CD4-positive, alpha-beta T cell treated with Interleukin-17A for 4 hours (primary cell): ENCODE data around the gene DPPA2.
"Not testable (repeated sequence)": the region's sequence is repeated elsewhere in the genome, so short reads cannot be mapped to it uniquely, and the experiment has no call there.

ENCODE experiments used
- DNase-seq: peaks from one replicate; pipeline ENCODE4 v3.0.0-alpha.2; 2020; ENCODE audit warnings: mixed read lengths

DPPA2 gene

GRCh38 chr3:109316162-109316730 lies at the start of gene DPPA2:
Gene DPPA2, minus strand, starts transcription at chr3:109316517. Its CDS starts 1,975 bp downstream, at chr3:109314542.
- no peak for DNase-seq

DNA sequence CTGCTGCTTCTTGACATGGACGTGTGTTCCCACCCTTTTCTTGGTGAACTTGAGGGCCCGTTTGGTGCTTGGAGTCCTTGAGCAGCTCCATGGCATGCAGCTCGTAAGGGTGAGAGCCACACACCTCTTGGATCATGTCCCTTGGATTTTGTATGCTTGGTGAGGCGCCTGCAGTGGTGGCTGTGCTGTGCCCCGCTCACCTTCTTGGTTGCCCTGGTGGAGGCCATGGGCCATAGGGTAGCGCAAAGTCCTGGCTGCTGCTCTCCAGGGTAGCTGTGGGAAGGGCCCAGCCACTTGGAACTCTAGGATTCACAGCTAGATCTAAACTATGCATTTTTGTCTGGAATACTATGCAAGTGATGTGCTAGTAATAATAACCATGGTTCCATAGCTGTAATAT lies 47.8 kb upstream of the DPPA2 start:
- no peak for DNase-seq

GRCh38 chr3:109363634-109364033 lies 47.3 kb upstream of the DPPA2 start:
- no peak for DNase-seq

DNA sequence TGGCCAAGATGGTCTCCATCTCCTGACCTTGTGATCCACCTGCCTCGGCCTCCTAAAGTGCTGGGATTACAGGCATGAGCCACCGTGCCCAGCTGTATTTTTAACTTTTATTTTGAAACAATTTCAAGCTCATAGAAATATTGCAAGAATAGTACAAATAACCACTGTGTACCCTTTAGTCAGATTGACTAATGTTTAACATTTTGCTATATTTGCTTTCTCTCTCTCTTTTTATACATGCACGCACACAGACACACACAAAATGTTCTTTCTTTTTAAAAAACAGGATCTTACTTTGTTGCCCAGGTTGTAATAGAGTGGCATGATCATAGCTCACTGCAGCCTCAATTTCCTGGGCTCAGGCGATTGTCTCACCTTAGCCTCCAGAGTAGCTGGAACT lies 46.5 kb upstream of the DPPA2 start:
- no peak for DNase-seq

DNA sequence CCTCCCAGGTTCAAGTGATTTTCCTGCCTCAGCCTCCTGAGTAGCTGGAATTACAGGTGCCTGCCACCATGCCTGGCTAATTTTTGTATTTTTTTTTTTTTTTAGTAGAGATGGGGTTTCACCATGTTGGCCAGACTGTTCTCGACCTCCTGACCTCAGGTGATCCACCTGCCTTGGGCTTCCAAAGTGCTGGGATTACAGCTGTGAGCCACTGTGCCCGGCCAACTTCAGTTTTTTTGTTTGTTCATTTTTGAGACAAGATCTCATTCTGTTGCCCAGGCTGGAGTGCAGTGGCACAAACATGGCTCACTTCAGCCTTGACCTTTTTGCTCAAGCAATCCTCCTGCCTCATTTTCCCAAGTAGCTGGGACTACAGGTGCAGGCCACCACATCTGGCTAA lies 42.5 kb upstream of the DPPA2 start:
- not testable (repeated sequence) for DNase-seq

DNA sequence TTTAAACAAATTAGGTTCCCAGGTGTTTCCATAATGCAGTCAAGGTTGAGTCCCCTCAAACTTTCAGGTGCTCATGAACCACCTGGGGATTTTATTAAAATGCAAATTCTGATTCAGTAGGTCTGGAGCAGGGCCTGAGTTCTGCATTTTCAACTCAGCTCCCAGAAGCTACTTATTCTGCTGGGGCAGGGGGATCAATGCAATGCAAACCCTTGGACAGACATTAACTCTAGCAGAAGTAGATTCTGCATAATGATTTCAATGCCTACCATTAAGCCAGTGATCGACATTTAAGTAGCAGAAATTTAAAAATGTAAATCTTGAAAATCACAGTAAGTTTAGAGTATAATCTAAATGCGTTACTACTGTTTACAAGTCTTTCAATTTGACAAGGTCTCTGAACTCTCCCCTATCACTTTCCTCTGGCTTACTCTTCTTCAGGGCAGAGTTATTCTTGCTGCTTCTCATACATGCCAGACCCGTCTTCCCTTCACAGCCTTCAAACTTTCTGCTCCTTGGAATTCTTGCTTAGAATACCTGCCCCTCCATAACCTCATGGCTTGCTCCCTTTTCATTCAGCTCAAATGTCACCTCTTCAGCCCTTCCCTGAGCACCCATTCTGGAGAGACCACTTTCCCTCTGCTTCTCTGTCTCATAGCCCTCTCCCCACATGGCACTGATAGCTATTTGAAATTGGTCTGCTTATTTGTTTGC lies 40.3 kb upstream of the DPPA2 start:
- no peak for DNase-seq

- no peak for DNase-seq
Observed at GRCh38 chr3:109355625-109356441, 39.5 kb upstream of the DPPA2 start.

GRCh38 chr3:109353057-109353456 lies 36.7 kb upstream of the DPPA2 start:
- no peak for DNase-seq

- DNase-seq: no peak
Observed at GRCh38 chr3:109351231-109351630, 34.9 kb upstream of the DPPA2 start.

DNA sequence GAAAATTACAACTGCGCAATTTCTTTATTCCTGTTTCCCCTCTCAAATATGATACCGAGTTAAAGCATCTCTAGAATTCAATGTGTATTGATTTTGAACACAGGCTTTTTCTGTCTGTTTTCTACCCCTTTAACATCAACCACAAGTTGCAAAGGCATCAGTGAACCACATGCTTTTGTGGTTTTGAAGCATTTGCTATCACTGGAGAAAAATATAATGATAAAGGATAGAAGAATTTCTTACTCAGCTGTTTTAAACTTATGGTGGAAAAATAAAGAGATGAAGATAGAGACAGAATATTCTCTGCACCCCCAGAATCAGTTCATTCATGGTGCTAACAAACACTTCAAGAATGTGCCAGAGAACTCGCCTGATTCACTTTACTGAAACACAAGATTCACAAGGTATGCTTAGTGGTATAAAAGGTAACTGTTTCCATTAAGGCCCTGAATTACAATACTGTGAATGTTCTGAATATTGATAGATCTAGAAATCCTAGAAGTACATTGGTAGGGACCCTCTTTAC lies 30.5 kb upstream of the DPPA2 start:
- no peak for DNase-seq

DNA sequence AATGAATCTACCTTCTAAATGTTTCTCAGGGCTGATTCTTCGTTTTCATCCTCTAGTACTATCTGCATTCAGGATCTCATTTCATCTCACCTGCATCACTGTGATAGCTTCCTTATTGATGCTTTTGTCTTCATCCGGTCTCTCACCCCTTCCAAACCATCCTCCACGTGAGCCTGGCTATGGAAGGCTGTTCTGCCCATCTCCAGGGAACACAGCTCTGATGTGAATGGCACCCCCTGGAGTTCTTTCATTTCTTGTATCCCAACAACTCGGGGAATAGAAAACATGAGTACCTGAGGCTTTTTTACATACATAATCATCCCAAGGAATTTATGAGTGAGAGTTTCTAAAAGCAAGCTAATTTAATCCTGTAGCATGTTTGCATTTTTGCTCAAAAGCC lies 29.8 kb upstream of the DPPA2 start:
- DNase-seq: no peak

DNA sequence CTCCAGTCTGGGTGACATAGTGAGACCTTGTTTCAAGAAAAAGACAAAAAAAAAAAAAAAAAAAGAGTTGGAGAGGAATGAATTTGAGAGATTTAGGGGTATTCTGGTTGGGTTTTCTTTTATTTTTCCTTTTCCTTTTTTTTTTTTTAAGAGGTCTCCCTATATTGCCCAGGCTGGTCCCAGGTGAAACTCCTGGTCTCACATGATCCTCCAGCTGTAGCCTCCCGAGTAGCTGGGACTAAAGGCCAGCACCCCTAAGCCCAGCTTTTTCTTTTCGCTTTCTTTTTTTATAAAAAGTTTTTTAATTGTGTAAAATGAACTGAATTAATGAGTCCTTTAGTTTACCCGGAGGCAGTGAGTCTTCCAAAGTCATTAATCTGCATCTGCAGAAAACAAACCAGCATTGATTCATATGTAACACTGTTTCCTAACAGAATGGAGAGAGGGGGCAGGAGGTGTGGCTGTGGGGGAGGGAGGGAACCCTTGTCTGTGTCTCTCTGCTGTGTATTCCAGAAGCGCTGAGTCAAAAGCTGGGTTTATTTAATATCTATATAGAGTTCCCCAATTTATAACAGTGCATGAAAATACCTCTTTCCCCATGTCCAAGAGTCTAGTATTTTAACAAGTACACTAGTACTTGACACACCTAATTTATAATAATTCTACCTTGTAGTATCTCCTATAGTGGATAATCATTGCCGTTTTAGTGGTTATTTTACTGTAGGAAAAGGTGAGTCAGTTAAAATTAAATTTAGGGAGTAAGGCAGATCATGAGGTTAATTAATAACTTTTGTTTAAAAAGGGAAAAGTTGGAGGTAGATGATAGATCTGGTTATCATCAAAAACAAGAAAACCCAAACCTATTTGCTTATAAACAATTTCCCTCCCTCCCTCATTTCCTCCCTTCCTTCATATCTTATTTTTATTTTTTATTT lies 23.7 kb upstream of the DPPA2 start:
- DNase-seq: no peak

DNA sequence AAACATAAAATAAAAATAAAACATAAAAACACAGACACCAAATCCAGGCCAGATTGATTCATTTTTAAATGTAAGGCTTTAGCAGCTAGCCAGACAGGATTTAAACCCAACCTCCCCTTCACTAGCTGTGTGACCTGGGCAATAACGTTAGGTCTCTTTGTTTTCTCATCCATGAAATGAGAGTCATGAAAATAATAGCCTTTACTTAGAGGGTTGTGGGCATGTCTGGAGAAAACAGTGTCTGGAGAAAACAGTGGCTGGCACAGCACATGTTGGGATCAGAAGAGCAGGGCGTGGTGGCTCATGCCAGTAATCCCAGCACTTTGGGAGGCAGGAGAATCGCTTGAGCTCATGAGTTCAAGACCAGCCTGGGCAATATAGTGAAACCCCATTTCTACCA lies 22.9 kb upstream of the DPPA2 start:
- DNase-seq: no peak

DNA sequence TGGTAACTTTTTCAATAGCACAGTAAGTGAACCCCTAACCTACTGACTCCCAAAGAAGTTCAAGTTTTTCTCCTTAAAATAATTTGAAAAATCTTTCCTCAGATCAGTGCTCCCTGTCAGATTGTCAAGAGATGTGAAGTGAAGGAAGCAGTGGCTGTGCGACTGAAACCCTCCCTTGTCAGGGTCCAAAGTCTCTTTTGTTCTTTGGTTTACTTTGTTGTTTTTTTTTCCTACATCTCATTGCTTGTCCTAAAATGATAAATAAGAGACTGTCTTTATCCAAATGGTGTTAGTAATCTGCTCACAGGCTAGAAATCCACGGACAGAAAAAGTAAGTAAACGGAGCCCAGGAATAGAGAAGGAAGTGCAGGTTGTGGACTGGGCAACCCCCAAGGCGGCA lies 22.0 kb upstream of the DPPA2 start:
- no peak for DNase-seq

- no peak for DNase-seq
Observed at GRCh38 chr3:109337393-109337792, 21.1 kb upstream of the DPPA2 start, which contains the start of gene DPPA4. Gene DPPA4, minus strand, starts transcription at chr3:109337546. Its CDS starts 29 bp downstream, at chr3:109337517.

GRCh38 chr3:109336291-109336861 lies 20.1 kb upstream of the DPPA2 start:
- DNase-seq: peak; percentile 4

DNA sequence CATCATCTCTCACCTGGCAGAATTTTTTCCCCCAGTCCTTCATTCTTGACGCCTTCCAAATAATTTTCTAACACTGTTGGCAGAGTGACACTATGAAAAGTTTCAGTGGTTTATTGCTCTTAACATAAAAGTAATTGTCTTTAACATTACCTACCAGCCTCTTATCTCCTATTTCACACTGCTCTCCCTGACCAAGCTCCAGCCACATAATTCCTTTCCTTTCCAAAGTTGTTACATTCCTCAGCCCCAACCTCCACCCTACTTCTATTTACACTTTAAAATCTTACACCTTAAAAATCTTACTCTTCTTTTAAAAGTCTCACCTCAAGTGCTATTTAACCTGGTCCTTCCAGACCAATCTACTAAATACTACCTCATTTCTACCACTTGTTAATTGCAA lies 18.3 kb upstream of the DPPA2 start:
- DNase-seq: no peak

- no peak for DNase-seq
Observed at GRCh38 chr3:109331692-109332091, 15.4 kb upstream of the DPPA2 start.

GRCh38 chr3:109330405-109330804 lies 14.1 kb upstream of the DPPA2 start:
- DNase-seq: no peak

DNA sequence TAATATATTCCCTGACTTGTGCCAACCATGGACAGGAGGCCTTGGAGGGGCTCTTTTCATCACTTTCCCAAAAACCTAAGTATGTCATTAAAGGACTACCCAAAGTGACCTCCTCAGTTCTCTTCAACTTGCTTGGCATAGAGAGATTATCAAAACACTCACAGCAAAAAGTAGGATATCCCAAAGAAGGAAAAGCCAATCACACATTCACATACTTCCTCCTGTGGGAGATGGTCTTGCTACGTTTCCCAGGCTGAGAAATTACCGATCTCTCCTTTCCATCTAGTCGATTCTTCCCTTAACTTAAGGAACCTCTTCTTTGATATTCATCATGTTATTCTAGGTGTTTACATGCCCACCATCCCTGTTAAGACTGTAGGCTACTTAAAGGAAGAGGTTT lies 11.9 kb upstream of the DPPA2 start:
- no peak for DNase-seq

GRCh38 chr3:109325657-109326056 lies 9.3 kb upstream of the DPPA2 start:
- no peak for DNase-seq

DNA sequence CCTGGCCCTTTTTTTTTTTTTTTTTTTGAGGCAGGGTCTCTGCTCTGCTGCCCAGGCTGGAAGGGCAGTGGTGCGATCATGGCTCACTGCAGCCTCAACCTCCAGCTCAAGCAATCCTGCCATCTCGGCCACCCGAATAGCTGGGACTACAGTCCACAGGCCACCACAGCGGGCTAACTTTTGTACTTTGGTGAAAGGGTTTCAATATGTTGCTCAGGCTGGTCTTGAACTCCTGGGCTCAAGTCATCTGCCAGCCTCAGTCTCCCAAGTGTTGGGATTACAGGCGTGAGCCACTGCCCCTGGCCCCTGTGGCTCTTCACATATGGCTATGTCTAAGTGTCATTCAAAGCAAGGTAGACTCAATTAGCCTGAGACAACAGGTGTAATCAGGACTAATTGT lies 8.8 kb upstream of the DPPA2 start:
- DNase-seq: no peak
